Measurements from ENCODE around the gene ANO2.

ANO2 gene

DNA sequence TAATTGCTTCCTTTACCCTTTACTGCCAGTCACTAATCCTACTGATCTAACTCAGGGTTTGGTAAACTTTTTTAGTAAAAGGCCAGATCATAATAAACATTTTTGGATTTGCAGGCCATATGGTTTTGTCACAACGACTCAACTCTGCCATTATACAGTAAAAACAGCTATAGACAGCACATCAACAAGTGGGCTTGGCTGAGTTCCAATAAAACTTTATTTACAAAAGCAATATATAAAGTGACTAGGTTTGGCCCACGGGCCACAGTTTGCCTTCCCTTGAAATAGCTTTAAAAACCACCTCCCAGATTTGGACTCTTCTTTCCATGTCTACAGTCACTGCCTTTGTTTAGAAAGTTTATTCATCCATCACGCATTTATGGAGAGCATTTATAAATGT is 366.3 kb downstream of the ANO2 start:
- no peaks in the 10 kb centered on the region for H3K36me3 ChIP-seq (ENCODE audit: control insufficient read depth, insufficient read depth, low read length)
- WGBS (ENCODE audit: insufficient coverage, insufficient read length) = no CpG with 5 or more reads among the region's 3 CpGs
- H3K4me3 ChIP-seq (ENCODE audit: low read length) = no peak overlapping the region
- H3K27me3 ChIP-seq (ENCODE audit: control insufficient read depth, insufficient read depth, low read length) = no peaks in the 10 kb centered on the region
- no peaks in the 10 kb centered on the region for H3K4me1 ChIP-seq (ENCODE audit: control insufficient read depth, insufficient read depth, low read length)
- H3K27ac ChIP-seq (ENCODE audit: low read length) = no peak overlapping the region
- DNase-seq (ENCODE audit: low read depth, low spot score) = no peak
- H3K9me3 ChIP-seq (ENCODE audit: control insufficient read depth, insufficient read depth, low read length) = no peaks in the 10 kb centered on the region

DNA sequence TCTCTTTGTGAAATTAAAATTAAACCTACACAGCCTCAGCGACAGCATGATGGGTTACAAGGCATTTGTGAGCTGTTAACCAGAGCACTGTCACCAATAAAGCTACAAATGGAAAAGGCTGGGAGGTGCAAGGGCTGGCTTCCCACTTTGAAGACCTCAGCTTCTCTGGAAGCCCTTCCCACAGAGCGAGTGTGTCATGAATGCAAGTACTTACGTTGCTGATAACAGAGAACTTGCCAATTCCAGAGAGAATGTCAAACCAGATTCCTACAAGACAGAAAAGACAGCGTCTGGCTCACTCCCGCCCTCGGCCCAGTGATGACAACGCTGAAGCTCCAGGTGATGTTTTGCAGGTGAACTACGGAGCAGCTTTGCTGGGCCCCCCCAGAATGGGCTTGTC is 367.3 kb downstream of the ANO2 start:
- Histone ChIP-seq H3K9me3 (ENCODE audit: control insufficient read depth, insufficient read depth, low read length) (no peaks in the 10 kb centered on the region), H3K27ac (ENCODE audit: low read length) (no peak overlapping the region), H3K4me3 (ENCODE audit: low read length) (no peak overlapping the region), H3K4me1 (ENCODE audit: control insufficient read depth, insufficient read depth, low read length) (no peaks in the 10 kb centered on the region), H3K27me3 (ENCODE audit: control insufficient read depth, insufficient read depth, low read length) (no peaks in the 10 kb centered on the region), H3K36me3 (ENCODE audit: control insufficient read depth, insufficient read depth, low read length) (no peaks in the 10 kb centered on the region)
- no peak for DNase-seq (ENCODE audit: low read depth, low spot score)
- WGBS (ENCODE audit: insufficient coverage, insufficient read length) = no CpG with 5 or more reads among the region's 8 CpGs

DNA sequence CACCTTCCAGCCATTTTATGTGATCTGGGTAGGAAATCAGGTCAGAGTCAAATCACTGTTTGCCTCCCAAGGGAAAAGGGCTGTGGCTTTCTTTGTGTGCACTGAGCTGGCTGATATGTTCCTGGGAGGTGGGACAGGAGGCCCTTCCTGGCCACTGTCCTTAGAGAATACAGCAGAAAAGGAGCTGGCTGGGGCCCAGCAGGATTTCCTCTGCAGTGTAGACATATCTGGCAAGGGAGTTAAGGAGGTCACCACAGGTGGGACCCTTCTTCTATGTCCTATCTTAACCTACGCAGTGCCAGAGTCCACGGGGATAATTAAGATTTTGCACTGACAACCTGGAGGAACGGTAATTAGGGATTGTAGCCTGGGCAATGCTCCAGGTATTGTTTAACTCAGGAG is 367.8 kb downstream of the ANO2 start:
- Histone ChIP-seq H3K9me3 (ENCODE audit: control insufficient read depth, insufficient read depth, low read length) (no peaks in the 10 kb centered on the region), H3K4me1 (ENCODE audit: control insufficient read depth, insufficient read depth, low read length) (no peaks in the 10 kb centered on the region), H3K36me3 (ENCODE audit: control insufficient read depth, insufficient read depth, low read length) (no peaks in the 10 kb centered on the region), H3K27ac (ENCODE audit: low read length) (no peak overlapping the region), H3K27me3 (ENCODE audit: control insufficient read depth, insufficient read depth, low read length) (no peaks in the 10 kb centered on the region), H3K4me3 (ENCODE audit: low read length) (no peak overlapping the region)
- no CpG with 5 or more reads among the region's 3 CpGs for WGBS (ENCODE audit: insufficient coverage, insufficient read length)
- no peak for DNase-seq (ENCODE audit: low read depth, low spot score)

DNA sequence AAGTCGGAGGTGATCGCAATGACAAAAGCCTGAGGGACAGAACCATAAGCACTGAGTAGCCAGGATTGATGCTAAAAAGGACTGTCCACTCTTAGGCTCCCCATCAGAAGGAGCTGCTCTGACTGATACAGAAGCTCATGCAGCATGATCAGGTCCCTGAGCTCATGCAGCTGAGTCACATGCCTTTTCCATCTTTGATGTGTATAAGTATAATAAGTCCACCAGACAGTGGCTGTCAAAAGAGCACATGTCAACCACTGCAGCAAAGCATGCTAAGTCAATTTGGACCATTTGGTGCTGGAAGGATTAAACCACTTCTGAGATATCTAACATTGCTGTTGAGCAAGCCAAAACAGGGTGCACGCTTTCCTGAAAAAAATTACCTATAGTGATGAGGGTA is 369.1 kb downstream of the ANO2 start:
- DNase-seq (ENCODE audit: low read depth, low spot score) = no peak
- H3K9me3 ChIP-seq (ENCODE audit: control insufficient read depth, insufficient read depth, low read length) = no peaks in the 10 kb centered on the region
- H3K36me3 ChIP-seq (ENCODE audit: control insufficient read depth, insufficient read depth, low read length) = no peaks in the 10 kb centered on the region
- H3K4me3 ChIP-seq (ENCODE audit: low read length) = no peak overlapping the region
- no peaks in the 10 kb centered on the region for H3K4me1 ChIP-seq (ENCODE audit: control insufficient read depth, insufficient read depth, low read length)
- WGBS (ENCODE audit: insufficient coverage, insufficient read length) = no CpG with 5 or more reads among the region's 3 CpGs
- no peak overlapping the region for H3K27ac ChIP-seq (ENCODE audit: low read length)
- H3K27me3 ChIP-seq (ENCODE audit: control insufficient read depth, insufficient read depth, low read length) = no peaks in the 10 kb centered on the region

DNA sequence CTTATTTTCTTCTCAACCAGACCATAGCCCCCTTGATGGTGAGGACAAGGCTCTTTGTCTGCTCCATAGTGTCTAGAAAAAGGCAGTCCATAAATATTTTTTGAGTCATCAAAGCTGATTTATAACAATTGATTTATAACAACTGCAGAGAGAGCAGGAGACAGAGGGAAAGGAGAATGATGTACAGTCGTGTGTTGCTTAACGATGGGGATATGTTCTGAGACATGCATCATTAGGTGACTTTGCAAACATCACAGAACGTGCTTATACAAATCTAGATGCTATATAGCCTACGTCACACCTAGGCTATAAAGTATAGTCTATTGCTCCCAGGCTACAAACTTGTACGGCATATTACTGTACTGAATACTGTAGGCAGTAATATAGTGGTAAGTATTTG is 369.8 kb downstream of the ANO2 start:
- WGBS (ENCODE audit: insufficient coverage, insufficient read length) = no CpG with 5 or more reads among the region's 5 CpGs
- no peak for DNase-seq (ENCODE audit: low read depth, low spot score)
- Histone ChIP-seq H3K4me1 (ENCODE audit: control insufficient read depth, insufficient read depth, low read length) (no peaks in the 10 kb centered on the region), H3K36me3 (ENCODE audit: control insufficient read depth, insufficient read depth, low read length) (no peaks in the 10 kb centered on the region), H3K4me3 (ENCODE audit: low read length) (no peak overlapping the region), H3K9me3 (ENCODE audit: control insufficient read depth, insufficient read depth, low read length) (no peaks in the 10 kb centered on the region), H3K27me3 (ENCODE audit: control insufficient read depth, insufficient read depth, low read length) (no peaks in the 10 kb centered on the region), H3K27ac (ENCODE audit: low read length) (no peak overlapping the region)

DNA sequence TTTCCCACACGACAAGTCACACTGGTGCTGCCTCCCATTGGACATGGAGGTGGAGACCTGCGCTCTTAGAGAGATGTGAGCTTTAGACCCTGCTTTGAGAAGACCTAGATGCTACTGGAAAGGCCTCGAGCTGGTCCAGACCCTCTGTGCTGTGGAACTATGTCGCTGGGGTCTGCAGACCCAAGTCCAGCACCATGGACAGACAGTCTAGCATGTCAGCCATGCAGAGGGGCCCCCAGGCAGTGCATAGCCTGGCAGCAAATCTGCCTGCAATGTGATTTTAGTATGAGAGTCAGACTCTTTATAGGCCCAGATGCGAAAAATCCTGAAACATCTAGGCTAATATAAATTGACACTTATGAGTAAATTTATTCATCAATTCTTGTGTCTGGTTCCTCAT is 371.7 kb downstream of the ANO2 start:
- Histone ChIP-seq H3K9me3 (ENCODE audit: control insufficient read depth, insufficient read depth, low read length) (no peaks in the 10 kb centered on the region), H3K4me3 (ENCODE audit: low read length) (no peak overlapping the region), H3K27me3 (ENCODE audit: control insufficient read depth, insufficient read depth, low read length) (no peaks in the 10 kb centered on the region), H3K36me3 (ENCODE audit: control insufficient read depth, insufficient read depth, low read length) (no peaks in the 10 kb centered on the region), H3K4me1 (ENCODE audit: control insufficient read depth, insufficient read depth, low read length) (no peaks in the 10 kb centered on the region), H3K27ac (ENCODE audit: low read length) (no peak overlapping the region)
- no peak for DNase-seq (ENCODE audit: low read depth, low spot score)
- WGBS (ENCODE audit: insufficient coverage, insufficient read length) = no CpG with 5 or more reads among the region's 5 CpGs

DNA sequence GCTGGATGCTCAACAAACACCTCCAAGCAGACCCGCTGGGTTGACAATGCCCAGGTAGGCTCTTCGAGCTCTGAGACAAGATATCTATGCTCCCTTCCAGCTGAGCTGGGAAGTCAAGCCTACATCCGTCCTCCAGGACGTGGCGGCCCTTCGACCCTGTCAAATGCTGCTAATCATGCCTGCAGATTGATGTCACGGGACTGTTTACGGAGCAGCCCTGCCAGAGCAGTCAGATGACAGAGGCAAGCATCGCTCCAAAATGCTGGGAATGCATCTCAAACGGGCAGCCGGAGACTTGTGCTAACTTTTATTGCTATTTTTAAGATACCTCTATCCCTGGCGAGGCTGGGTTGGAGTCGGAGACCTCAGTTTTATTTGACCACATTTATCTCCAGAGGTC is 373.9 kb downstream of the ANO2 start:
- H3K4me1 ChIP-seq (ENCODE audit: control insufficient read depth, insufficient read depth, low read length) = no peaks in the 10 kb centered on the region
- no peaks in the 10 kb centered on the region for H3K36me3 ChIP-seq (ENCODE audit: control insufficient read depth, insufficient read depth, low read length)
- H3K27me3 ChIP-seq (ENCODE audit: control insufficient read depth, insufficient read depth, low read length) = no peaks in the 10 kb centered on the region
- no peak overlapping the region for H3K27ac ChIP-seq (ENCODE audit: low read length)
- no peak overlapping the region for H3K4me3 ChIP-seq (ENCODE audit: low read length)
- DNase-seq (ENCODE audit: low read depth, low spot score) = no peak
- no CpG with 5 or more reads among the region's 13 CpGs for WGBS (ENCODE audit: insufficient coverage, insufficient read length)
- H3K9me3 ChIP-seq (ENCODE audit: control insufficient read depth, insufficient read depth, low read length) = no peaks in the 10 kb centered on the region

DNA sequence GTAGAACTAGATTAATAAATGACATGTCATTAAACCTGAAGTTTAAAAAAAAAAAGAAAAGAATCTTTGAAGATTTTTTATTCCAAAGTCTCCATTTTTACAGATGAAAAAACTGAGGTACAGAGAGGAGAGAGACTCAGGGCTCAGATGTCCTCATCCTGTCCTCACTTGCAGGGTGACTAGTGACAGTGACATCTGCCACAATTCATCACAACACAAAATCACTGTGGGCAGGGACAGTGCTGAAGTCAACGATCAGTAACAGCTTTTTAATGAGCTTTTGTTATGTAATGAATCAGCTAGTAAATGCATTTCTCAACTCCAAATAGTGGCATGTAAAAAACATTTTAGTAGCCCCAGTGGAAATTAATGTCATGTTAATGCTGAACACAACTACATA is 374.6 kb downstream of the ANO2 start:
- Histone ChIP-seq H3K27me3 (ENCODE audit: control insufficient read depth, insufficient read depth, low read length) (no peaks in the 10 kb centered on the region), H3K9me3 (ENCODE audit: control insufficient read depth, insufficient read depth, low read length) (no peaks in the 10 kb centered on the region), H3K4me3 (ENCODE audit: low read length) (no peak overlapping the region), H3K27ac (ENCODE audit: low read length) (no peak overlapping the region), H3K36me3 (ENCODE audit: control insufficient read depth, insufficient read depth, low read length) (no peaks in the 10 kb centered on the region), H3K4me1 (ENCODE audit: control insufficient read depth, insufficient read depth, low read length) (no peaks in the 10 kb centered on the region)
- WGBS (ENCODE audit: insufficient coverage, insufficient read length) = no CpG with 5 or more reads among the region's 1 CpG
- DNase-seq (ENCODE audit: low read depth, low spot score) = no peak

DNA sequence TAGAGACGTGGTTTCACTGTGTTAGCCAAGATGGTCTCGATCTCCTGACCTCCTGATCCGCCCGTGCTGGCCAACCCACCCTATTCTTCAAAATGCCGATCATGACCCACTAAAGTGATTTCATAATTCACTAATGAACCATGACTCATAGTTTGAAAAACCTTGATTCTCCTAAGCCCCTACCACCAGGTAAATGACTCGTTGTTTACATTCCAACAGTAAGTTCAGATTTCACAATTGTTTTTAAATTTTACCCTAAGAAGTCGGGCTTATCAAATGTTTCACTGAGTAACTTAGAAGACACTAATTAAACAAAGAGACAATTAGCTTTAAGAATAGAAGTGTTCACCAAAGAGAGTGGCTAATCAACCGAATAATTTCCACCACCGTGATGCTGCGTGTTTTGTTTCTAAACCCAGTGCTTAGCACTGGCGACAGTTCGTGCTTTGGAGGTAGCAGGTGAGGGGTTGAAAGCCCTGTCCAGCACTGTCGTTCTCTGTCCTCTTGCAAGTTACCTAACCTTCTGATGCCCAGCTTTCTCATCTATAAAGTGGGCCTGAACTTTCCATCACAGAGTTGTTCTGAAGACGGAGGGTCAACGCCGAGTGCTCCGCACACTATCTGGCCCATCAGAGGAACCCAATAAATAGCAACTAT is 376.6 kb downstream of the ANO2 start:
- no peak overlapping the region for H3K4me3 ChIP-seq (ENCODE audit: low read length)
- H3K27ac ChIP-seq (ENCODE audit: low read length) = no peak overlapping the region
- no peaks in the 10 kb centered on the region for H3K27me3 ChIP-seq (ENCODE audit: control insufficient read depth, insufficient read depth, low read length)
- no peaks in the 10 kb centered on the region for H3K9me3 ChIP-seq (ENCODE audit: control insufficient read depth, insufficient read depth, low read length)
- no CpG with 5 or more reads among the region's 17 CpGs for WGBS (ENCODE audit: insufficient coverage, insufficient read length)
- H3K4me1 ChIP-seq (ENCODE audit: control insufficient read depth, insufficient read depth, low read length) = no peaks in the 10 kb centered on the region
- no peak for DNase-seq (ENCODE audit: low read depth, low spot score)
- H3K36me3 ChIP-seq (ENCODE audit: control insufficient read depth, insufficient read depth, low read length) = no peaks in the 10 kb centered on the region

DNA sequence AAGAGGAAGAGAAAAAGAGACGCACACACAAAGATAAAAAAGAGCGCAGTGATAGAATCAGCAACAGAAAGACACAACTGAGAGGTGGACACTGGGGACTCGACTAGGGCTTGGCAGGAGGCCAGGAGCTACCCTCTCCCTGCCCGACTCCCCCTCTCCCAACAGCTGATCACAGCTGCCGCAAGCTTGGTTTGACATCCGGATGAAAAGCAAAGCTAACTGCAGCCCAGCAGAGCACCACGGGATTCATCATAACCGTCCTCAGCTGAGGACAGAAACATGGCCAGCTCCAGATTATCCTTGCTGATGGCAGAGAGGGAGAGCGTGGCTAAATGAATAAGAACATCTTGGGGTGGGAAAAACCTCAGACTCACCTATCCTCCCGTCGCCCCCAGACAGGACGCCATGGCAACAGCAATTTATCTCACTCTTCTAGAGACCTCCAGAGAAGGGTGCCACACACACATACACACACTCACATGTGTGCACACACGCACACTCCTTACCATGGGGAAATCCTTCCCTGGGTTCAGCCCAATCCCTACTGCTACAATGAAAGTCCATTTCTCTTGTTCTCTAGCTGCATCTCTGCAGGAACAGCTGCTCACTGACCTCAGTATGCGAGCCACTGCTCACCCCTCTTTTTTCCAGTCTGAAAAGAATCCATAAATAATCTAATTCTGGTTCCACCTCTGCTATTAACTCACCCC is 377.9 kb downstream of the ANO2 start:
- WGBS (ENCODE audit: insufficient coverage, insufficient read length) = no CpG with 5 or more reads among the region's 14 CpGs
- DNase-seq (ENCODE audit: low read depth, low spot score) = no peak
- no peaks in the 10 kb centered on the region for H3K27me3 ChIP-seq (ENCODE audit: control insufficient read depth, insufficient read depth, low read length)

More for the DNA sequence above, 377.9 kb downstream of the ANO2 start:
- no peak overlapping the region for H3K27ac ChIP-seq (ENCODE audit: low read length)
- H3K36me3 ChIP-seq (ENCODE audit: control insufficient read depth, insufficient read depth, low read length) = no peaks in the 10 kb centered on the region
- no peak overlapping the region for H3K4me3 ChIP-seq (ENCODE audit: low read length)
- H3K4me1 ChIP-seq (ENCODE audit: control insufficient read depth, insufficient read depth, low read length) = no peaks in the 10 kb centered on the region
- H3K9me3 ChIP-seq (ENCODE audit: control insufficient read depth, insufficient read depth, low read length) = no peaks in the 10 kb centered on the region
